ENCODE results near the gene NOL12. TPM values are rescaled to one million over a fixed set of nuclear protein-coding genes. Genes with fewer than 3 reads are reported as not detected.

Gene NOL12
- total RNA-seq, 4 donors from 2014 or later: 44.1 to 143 (median 57.2) TPM

Small RNA genes lying within 50 kb of the gene (small RNA-seq; reads per million reads assigned to genes)
- 0 reads per million in 4 donors for gene RN7SL385P

Other genes with a start within 250 kb of the NOL12 start
- gene MFNG, start 200.0 kb upstream of the NOL12 start, total RNA-seq: 10 to 100 TPM in 3 of 4 donors, 1 to 10 TPM in 1; 2.8 to 26.4 (median 15.7) TPM
- 100 to 1,000 TPM in 1 of 4 donors, 10 to 100 TPM in 3; 46.3 to 166 (median 60.9) TPM for gene CARD10, start 166.9 kb upstream of the NOL12 start, total RNA-seq
- 10 to 100 TPM; 27.3 to 52.9 (median 28.9) TPM for gene CDC42EP1, start 125.9 kb upstream of the NOL12 start, total RNA-seq
- 10 to 100 TPM in 2 of 4 donors, 1 to 10 TPM in 1, not detected in 1; 1.3 to 43.4 (median 17.2) TPM for gene LGALS2, start 106.3 kb upstream of the NOL12 start, total RNA-seq
- 100 to 1,000 TPM in 1 of 4 donors, 10 to 100 TPM in 3; 60.1 to 142 (median 73.8) TPM for gene GGA1, start 77.5 kb upstream of the NOL12 start, total RNA-seq
- gene SH3BP1, start 46.7 kb upstream of the NOL12 start, total RNA-seq: 100 to 1,000 TPM in 2 of 4 donors, 10 to 100 TPM in 2; 53.1 to 158 (median 84.7) TPM
- 100 to 1,000 TPM in 1 of 4 donors, 10 to 100 TPM in 3; 28.9 to 126 (median 50.7) TPM for gene PDXP, start 27.6 kb upstream of the NOL12 start, total RNA-seq
- gene LGALS1, start 10.7 kb upstream of the NOL12 start, total RNA-seq: 100 to 1,000 TPM; 196 to 558 (median 224) TPM
- gene TRIOBP, start 10.7 kb downstream of the NOL12 start, total RNA-seq: 100 to 1,000 TPM; 121 to 265 (median 129) TPM
- 10 to 100 TPM in 1 of 4 donors, 1 to 10 TPM in 3; 6.4 to 10.1 (median 7.7) TPM for gene GCAT, start 121.6 kb downstream of the NOL12 start, total RNA-seq
- gene GALR3, start 137.0 kb downstream of the NOL12 start, total RNA-seq: not detected
- 10 to 100 TPM; 12.7 to 86.8 (median 40.6) TPM for gene ANKRD54, start 158.0 kb downstream of the NOL12 start, total RNA-seq
- 100 to 1,000 TPM in 3 of 4 donors, 10 to 100 TPM in 1; 89.4 to 292 (median 217) TPM for gene EIF3L, start 163.1 kb downstream of the NOL12 start, total RNA-seq
- 10 to 100 TPM; 26.8 to 87.2 (median 37.3) TPM for gene MICALL1, start 220.0 kb downstream of the NOL12 start, total RNA-seq